ENCODE results near the gene WEE1. TPM values are rescaled to one million over a fixed set of nuclear protein-coding genes. Genes with fewer than 3 reads are reported as not detected.

The WEE1 gene
- total and polyA plus RNA-seq, 10 donors: 6.3 to 30.6 (median 14.4) TPM

- DNase-seq: no peak
- Histone ChIP-seq H3K36me3 (peaks cover 0 to 7% (median 0%) of the 10 kb centered on the region in 6 donors), H3K27me3 (replicated peaks in 1 of 7) (no peaks in the 10 kb centered on the region), H3K9me3 (peaks cover 0 to 27% (median 23%) of the 10 kb centered on the region in 8 donors), H3K4me1 (no peaks in the 10 kb centered on the region), H3K4me3 (no peak overlapping the region), H3K27ac (no peak overlapping the region)
- intact Hi-C loops (cut with DNase I; ENCODE audit: low total_unique reads): no loop called here
- 86 to 97% (median 94%) methylated on average over 2 of the region's 2 CpGs for WGBS, 5 donors
- TF ChIP-seq CTCF (IDR thresholded peaks at IDR 0.05 in 8 of 11, conservative IDR thresholded peaks at IDR 0.05 in 3 of 11) (no peak), POLR2AphosphoS5 (IDR thresholded peaks at IDR 0.05) (no peak), POLR2A (IDR thresholded peaks at IDR 0.05) (no peak)
These were observed 12.0 kb upstream of the WEE1 start for GRCh38 chr11:9561279-9561982.

GRCh38 chr11:9562716-9563115 lies 10.8 kb upstream of the WEE1 start:
- no peak for DNase-seq
- no peak for TF ChIP-seq CTCF (IDR thresholded peaks at IDR 0.05 in 8 of 11, conservative IDR thresholded peaks at IDR 0.05 in 3 of 11)
- TF ChIP-seq POLR2A (IDR thresholded peaks at IDR 0.05): no peak
- TF ChIP-seq POLR2AphosphoS5 (IDR thresholded peaks at IDR 0.05): no peak
- intact Hi-C loops (cut with DNase I; ENCODE audit: low total_unique reads): no loop called here
- H3K9me3 ChIP-seq: peaks cover 0 to 27% (median 23%) of the 10 kb centered on the region in 8 donors
- H3K4me3 ChIP-seq: no peak overlapping the region
- no peak overlapping the region for H3K27ac ChIP-seq
- H3K36me3 ChIP-seq: no peaks in the 10 kb centered on the region
- H3K4me1 ChIP-seq: no peaks in the 10 kb centered on the region
- no peaks in the 10 kb centered on the region for H3K27me3 ChIP-seq (replicated peaks in 1 of 7)

GRCh38 chr11:9563196-9563730 lies 10.2 kb upstream of the WEE1 start:
- Histone ChIP-seq H3K4me3 (no peak overlapping the region), H3K36me3 (no peaks in the 10 kb centered on the region), H3K4me1 (peaks cover 0 to 5% (median under 1%) of the 10 kb centered on the region in 6 donors), H3K27ac (no peak overlapping the region), H3K27me3 (replicated peaks in 1 of 7) (no peaks in the 10 kb centered on the region), H3K9me3 (peaks cover 0 to 27% (median 23%) of the 10 kb centered on the region in 8 donors)
- WGBS, 5 donors: 89 to 100% (median 93%) methylated on average over 1 of the region's 1 CpG
- no peak for TF ChIP-seq POLR2AphosphoS5 (IDR thresholded peaks at IDR 0.05)
- TF ChIP-seq POLR2A (IDR thresholded peaks at IDR 0.05): no peak
- TF ChIP-seq CTCF (IDR thresholded peaks at IDR 0.05 in 8 of 11, conservative IDR thresholded peaks at IDR 0.05 in 3 of 11): no peak
- DNase-seq: no peak
- intact Hi-C loops (cut with DNase I; ENCODE audit: low total_unique reads): no loop called here

GRCh38 chr11:9565822-9566560 lies 7.5 kb upstream of the WEE1 start:
- TF ChIP-seq POLR2A (IDR thresholded peaks at IDR 0.05): no peak
- no peak for TF ChIP-seq CTCF (IDR thresholded peaks at IDR 0.05 in 8 of 11, conservative IDR thresholded peaks at IDR 0.05 in 3 of 11)
- intact Hi-C loops (cut with DNase I; ENCODE audit: low total_unique reads): no loop called here
- Histone ChIP-seq H3K27ac (no peak overlapping the region), H3K27me3 (replicated peaks in 1 of 7) (no peaks in the 10 kb centered on the region), H3K4me3 (no peak overlapping the region), H3K4me1 (peaks cover 0 to 32% (median 21%) of the 10 kb centered on the region in 6 donors), H3K36me3 (no peaks in the 10 kb centered on the region), H3K9me3 (peaks cover 0 to 12% (median 10%) of the 10 kb centered on the region in 8 donors)
- DNase-seq: no peak
- WGBS, 5 donors: 50 to 71% (median 67%) methylated on average over 7 of the region's 7 CpGs

All from spleen (tissue), 11 donors.